Hematopoietic multipotent progenitor cell (in vitro differentiated cells): ENCODE results near the gene VGLL4. TPM values are rescaled to one million over a fixed set of nuclear protein-coding genes. Genes with fewer than 3 reads are reported as not detected.
"Not testable (repeated sequence)": the region's sequence is repeated elsewhere in the genome, so short reads cannot be mapped to it uniquely, and the experiment has no call there.

Experiments
- DNase-seq, 3 donors: peaks; one replicate each; pipeline ENCODE4 v3.0.0-alpha.2; 2011 to 2015; ENCODE audit warnings: low read depth in 2 of 3, low spot score in 2 of 3
- total RNA-seq: library from RNA; depleted of rRNA; stranded (reverse); fragments of >200 nt; gene quantifications from one replicate; pipeline ENCODE4 v1.2.3, GENCODE V29; 2012

VGLL4 gene
- total RNA-seq, 1 donor, result 63.3 TPM

- DNase-seq, result no peak
Observed at GRCh38 chr3:11541321-11542303, 102.1 kb downstream of the VGLL4 start.

DNA sequence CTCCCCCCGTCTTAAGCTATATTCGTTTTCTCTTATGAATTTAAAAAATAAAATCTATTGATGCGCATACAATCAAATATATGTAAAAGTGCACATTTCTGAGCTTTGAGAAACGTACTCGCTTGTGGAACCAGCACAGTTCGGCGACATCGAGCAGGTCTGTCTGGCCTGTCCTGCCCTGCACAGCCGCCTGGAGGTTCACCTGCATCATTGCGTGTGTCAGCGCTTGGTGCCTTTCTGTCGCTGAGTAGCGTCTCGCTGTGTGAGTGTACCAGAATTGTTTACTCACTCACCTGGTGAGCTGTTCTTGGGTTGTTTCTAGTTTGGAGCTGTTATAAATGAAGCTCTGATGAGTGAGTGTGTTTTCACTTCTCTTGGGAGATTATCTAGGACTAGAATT is 104.0 kb downstream of the VGLL4 start:
- DNase-seq, result no peak

GRCh38 chr3:11539218-11539617 is 104.5 kb downstream of the VGLL4 start:
- DNase-seq, result no peak

- no peak for DNase-seq
Observed at GRCh38 chr3:11538581-11538980, 105.1 kb downstream of the VGLL4 start.

DNA sequence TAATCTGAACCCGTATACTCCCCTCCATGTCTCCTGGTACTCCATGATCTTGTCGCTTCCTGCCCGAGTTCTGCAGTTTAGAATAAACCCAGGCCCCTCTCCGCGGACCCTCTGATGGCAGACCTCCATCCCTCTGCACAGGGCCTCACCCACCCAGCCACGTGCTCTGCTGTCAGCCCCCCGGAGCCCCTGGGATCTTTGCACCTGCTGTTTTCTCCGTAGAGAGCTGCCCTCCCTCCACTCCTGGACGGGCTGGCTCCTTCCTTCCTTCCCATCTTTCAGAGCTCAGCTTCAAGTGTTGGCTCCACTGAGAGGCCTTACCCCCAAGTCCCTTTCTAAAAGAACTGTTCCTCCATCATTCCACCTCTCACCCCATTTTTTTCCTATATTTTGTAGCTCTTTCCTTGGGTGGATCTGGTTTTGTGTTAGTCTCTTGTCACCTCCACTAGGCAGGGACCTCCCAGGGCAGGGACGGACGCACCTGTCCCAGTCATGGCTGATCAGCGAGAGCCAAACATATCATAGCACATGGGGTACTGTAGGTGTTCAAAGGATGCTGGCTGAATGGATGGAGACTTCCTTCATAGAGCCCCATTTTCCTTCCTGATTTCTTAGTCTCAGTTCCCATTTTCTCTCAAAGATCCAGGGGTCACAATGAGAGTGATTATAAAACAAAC is 106.6 kb downstream of the VGLL4 start:
- no peak for DNase-seq

DNA sequence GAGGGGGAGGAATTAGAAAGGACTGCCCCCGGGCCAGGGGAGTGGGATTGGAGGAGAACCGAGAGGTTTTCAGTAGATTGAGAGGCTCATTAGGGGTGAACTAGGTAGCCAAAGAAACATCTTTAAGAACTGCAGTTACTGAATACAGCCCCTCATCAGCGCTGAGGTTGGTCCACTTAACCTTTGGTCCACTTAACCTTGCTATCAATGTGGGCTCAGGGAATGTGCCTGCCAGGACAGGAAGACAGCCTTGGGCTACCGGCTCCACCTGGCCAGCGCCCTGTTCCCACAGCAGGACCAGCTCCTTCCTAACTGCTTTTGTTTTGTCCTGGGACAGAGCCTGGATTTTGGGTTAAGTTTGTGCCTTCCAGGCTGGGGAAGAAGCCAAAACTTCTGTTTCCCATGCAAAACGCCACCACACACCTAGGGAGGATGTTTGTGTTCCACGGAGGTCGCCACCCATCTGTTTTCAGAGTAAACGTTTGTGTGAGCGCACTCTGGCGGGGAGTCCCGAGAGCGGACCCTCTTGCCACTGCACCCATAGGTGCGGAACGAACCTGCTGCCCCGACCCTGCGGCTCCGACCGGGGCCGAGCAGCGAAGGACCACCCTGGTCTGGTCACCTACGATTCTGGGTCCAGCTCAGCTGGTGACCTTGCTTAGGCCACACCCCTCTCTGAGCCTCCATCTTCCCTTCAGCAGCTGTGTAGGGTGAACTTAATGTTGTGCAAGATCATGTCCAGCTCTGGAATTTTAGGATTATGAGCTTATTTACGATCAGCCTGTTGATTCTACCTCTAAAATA is 107.4 kb downstream of the VGLL4 start:
- DNase-seq, result no peak

GRCh38 chr3:11535243-11535960 is 108.3 kb downstream of the VGLL4 start:
- DNase-seq, result no peak

DNA sequence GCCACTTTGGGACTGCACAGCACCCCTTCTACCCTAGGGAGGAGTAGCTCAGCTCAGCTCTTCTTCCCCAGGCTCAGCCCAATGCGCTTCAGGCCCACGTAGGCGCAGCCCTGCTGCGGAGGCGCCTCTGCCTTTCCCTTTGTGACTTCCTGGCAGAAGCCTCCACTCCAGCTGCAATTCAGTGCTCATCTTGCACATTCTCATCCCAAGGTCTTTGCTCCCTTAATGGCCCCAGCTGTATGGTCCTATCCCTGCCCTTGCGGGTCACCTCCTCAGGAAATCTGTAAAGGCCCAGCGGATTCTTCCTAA is 109.0 kb downstream of the VGLL4 start:
- DNase-seq, result no peak

DNA sequence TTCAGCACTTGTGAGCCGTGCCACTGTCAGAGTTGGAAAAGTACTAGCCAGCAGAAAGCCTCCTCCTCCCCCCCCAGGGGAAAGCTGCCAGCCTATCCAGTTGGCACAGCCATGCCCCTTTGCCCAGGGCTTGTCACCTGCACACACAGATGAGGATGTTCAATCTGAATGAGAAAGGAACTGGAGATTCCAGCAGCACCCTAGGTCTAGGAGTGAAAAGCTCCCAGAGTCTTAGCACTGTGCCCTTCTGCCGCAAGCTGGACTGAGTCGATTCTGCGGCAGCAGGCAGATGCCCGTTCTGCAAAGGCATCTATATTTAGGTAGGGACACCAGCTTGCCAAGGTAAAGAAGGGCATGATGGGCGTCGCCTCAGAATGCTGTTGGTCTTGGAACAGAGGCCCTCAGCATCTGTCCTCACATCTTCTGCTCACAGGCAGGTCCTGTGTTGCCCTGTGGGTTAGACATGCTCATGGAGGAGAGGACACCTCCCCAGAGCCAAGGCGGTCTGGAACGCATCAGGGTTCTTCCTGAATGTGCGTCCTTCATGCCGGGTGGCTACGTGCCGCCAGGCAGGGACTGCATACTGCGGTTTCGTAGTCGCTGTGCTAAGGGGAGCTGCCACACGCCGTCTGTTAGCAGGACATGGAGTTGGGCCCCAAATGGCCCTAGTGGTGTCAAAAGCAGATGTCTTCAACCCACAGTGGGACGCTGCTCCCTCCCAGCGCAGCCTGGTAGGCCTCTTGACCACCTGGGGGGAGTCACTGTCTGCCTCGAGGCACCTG is 109.5 kb downstream of the VGLL4 start:
- no peak for DNase-seq

- no peak for DNase-seq
Observed at GRCh38 chr3:11532931-11533391, 110.8 kb downstream of the VGLL4 start.

GRCh38 chr3:11530153-11530721 is 113.5 kb downstream of the VGLL4 start:
- DNase-seq, result no peak

GRCh38 chr3:11529281-11529680 is 114.4 kb downstream of the VGLL4 start:
- no peak for DNase-seq

- not testable (repeated sequence) for DNase-seq
Observed at GRCh38 chr3:11526121-11526520, 117.6 kb downstream of the VGLL4 start.

- DNase-seq, result peak in 1 of 3 donors; percentile 6
Observed at GRCh38 chr3:11523572-11524101, 120.1 kb downstream of the VGLL4 start.

DNA sequence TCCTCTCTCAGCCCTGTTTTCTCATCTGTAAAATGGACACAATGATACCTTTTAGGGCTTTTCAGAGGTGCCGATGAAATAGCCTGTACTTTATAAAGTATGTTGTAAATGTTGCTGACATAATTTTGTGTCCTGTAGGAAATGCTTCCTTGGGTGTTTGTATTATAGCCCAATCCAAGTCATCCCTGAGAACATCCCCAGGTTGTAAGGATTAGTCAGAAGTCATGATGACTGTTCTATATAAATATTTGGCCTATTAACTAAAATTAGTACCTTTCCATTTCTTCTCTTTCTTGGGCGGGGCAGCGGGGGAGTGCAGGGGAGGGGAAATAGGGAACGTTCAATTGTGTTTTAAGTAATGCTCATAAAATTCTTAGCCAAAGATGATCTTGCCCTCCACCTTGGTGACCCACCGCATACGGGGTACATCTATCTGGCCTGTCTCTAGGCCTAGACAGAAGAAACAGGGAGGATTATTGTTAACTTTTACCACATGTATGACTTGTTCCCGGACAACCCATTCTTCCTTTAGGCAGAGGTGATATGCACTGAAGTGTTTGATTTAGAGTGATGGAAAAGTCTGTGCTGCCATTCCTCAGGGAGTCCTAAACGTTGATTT is 120.7 kb downstream of the VGLL4 start:
- no peak for DNase-seq

- no peak for DNase-seq
Observed at GRCh38 chr3:11522398-11522715, 121.4 kb downstream of the VGLL4 start.

DNA sequence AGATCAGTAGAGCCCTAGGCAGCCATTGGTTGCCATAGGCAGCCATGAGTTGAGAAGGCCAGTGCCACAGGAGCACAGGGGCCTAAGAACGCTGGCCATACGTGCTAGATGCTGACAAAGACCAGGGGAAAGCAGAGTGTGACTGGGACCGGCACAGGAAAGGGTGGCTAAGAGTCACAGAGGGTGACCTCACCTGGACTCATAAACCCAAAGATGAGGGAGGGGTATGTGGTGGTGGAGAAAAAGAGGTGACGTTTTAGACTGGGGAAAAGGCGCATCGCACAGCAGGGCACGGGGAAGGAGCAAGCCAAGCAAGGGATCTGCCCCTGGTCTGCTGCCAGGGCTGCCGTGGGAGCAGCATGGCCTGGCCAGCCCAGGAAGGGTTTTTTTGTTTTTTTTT is 122.5 kb downstream of the VGLL4 start:
- no peak for DNase-seq

GRCh38 chr3:11517601-11518000 is 126.1 kb downstream of the VGLL4 start:
- no peak for DNase-seq
